ENCODE measurements around the gene MSH3.

- no peak for TF ChIP-seq POLR2A (IDR thresholded peaks at IDR 0.05)
- no peak for TF ChIP-seq CTCF (IDR thresholded peaks at IDR 0.05)
Observed at GRCh38 chr5:80864109-80864508, 209.7 kb downstream of the MSH3 start.

Data from body of pancreas (tissue), 4 donors.